ENCODE results near the gene ARPC3.

DNA sequence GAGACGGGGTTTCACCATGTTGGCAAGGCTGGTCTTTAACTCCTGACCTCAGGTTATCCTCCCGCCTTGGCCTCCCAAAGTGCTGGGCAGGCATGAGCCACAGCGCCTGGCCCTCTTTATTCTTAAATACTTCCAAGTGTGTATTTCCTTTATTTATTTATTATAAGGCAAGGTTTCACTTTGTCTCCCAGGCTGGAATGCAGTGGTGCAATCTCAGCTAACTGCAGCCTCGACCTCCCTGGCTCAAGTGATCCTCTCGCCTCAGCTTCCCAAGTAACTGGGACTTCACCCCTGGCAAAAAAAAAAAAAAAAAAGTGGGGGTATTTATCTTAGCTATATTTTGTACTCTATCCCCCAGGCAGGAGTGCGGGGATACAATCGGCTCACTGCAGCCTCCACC lies 25.3 kb upstream of the ARPC3 start:
- no peak for TF ChIP-seq POLR2AphosphoS5 (IDR thresholded peaks at IDR 0.05; ENCODE audit: borderline replicate concordance, low read depth, low read length)
- TF ChIP-seq EZH2 (IDR thresholded peaks at IDR 0.05), result no peak
- TF ChIP-seq FOXP2 (optimal IDR thresholded peaks at IDR 0.05; ENCODE audit: control extremely low read depth, extremely low read length, insufficient read depth), result no peak
